NCI-H1436 (cell line): Measurements from ENCODE around the gene ATP1B1.
"Not testable (repeated sequence)": the region's sequence is repeated elsewhere in the genome, so short reads cannot be mapped to it uniquely, and the experiment has no call there.

ENCODE experiments used
- DNase-seq: peaks from one replicate; lab custom pipeline; 2025; lab: John Stamatoyannopoulos, UW

The ATP1B1 gene

DNA sequence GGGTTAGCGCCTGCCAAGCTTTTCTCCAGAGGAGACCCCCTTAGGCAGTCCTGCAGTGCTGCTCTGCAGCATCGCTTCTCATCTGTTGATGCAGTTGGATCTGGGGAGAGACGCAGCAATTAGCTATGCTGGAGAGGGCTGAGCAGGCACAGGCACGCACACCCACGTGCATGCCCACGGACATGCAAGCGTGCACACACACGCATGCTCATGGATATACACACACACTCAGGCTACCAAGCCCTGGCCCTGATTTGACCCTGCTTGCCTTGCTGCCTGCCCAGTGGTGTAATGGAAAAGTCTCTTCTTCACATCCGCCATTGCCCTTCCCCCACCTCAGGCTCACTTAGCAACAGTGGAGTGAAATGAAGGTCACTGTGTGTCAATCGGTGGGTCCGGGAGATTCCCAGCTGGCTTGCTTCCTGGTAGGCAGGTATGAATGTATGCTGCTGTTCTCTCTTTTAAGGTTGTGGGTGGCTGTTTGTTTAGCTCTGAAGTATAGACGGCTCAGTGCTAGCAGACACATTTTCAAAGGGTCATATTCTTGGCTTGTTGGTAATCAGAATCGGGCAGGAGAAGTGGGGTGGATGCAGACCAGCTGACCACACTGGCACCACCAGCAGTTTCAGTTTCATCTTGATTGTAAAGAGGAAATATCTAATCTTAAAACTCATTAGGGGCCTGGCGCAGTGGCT lies 9.5 kb downstream of the ATP1B1 start:
- no peak for DNase-seq

- DNase-seq: no peak
Measured at GRCh38 chr1:169117014-169117413, 10.5 kb downstream of the ATP1B1 start.

DNA sequence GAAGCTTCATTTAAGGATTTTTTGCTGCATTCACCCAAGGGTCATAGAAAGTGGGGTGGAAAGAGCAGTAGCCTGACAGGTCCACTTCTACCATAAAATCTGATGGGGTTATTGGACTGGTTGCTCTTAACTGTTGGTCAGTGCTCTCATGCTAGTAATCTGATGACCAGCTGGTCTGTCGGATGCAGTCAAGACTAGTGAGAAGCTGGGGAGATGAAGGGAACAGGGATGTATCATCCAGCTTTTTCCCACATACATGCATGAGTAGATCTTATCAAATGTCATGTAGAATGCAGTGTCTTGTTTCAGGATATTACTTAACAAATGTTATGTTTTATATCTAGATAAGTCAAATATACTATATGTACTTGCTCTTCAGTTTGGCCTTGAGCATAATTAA lies 11.1 kb downstream of the ATP1B1 start:
- DNase-seq: no peak

GRCh38 chr1:169118227-169118626 lies 11.7 kb downstream of the ATP1B1 start:
- no peak for DNase-seq

DNA sequence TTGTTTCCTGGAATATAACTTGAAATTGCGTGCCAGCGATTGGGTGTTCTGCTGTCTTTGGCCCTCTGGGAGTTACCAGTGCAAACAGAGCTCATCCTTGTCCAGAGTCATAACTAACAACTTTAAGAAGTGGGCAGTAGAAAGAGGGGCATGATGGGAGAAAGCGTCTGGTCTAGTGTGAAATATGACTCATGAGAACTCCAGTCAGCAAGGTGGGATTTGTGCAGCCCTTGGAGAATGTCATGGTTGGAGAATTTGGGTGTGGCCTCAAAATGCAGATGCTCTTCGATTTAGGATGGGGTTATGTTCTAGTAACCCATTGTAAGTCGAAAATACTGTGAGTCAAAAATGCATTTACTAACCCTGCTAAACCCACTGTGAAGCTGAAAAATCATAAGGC lies 12.9 kb downstream of the ATP1B1 start:
- no peak for DNase-seq

DNA sequence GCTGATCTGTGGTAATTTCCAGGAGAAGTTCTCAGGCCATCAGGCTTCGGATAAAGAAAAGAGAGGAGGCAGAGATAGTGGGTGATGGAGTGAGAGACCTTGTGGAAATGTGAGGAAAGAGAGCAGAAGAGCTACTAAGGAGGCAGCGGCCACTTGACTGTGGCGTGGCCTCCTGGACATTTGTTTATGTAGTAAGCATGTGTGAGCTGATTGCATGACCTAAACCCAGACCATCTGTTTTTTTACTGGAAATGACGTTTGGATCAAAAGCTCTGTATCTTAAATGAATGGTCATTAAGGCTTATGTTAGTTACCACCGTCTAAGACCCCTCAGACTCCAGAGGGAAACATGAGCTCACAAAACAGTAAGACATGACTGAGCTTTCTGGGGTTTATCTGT lies 13.6 kb downstream of the ATP1B1 start:
- DNase-seq: no peak

GRCh38 chr1:169121146-169121923 lies 14.8 kb downstream of the ATP1B1 start:
- no peak for DNase-seq

GRCh38 chr1:169122976-169123375 lies 16.5 kb downstream of the ATP1B1 start:
- DNase-seq: no peak

- DNase-seq: no peak
Measured at GRCh38 chr1:169124459-169124858, 18.0 kb downstream of the ATP1B1 start.

DNA sequence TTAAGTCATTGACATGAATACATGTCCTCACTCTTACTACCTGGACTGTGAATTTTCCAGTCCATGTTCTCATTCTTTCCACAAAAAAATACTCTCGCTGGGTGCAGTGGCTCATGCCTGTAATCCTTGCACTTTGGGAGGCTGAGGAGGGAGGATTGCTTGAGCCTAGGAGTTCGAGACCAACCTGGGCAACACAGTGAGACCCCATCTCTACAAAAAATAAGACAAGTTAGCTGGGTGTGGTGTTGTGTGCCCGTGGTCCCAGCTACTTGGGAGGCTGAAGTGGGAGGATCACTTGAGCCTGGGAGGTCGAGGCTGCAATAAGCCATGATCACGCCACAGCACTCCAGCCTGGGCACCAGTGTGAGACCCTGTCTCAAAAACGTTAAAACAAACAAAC lies 19.1 kb downstream of the ATP1B1 start:
- not testable (repeated sequence) for DNase-seq

DNA sequence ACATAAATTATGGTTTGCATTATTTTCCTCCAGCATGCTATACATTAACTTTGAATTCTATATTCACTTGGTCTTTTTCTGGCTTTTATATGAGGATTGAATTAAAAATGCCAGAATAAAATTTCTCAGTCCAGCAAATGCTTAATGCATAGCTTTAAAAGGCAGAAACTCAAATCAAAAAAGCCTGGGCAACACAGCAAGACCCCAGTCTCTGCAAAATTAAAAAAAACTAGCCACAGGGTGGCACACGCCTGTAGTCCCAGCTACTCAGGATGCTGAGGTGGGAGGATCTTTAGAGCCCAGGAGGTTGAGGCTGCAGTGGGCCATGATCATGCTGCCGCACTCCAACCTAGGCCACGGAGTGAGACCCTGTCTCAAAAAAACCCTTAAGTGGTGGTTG lies 19.8 kb downstream of the ATP1B1 start:
- no peak for DNase-seq

DNA sequence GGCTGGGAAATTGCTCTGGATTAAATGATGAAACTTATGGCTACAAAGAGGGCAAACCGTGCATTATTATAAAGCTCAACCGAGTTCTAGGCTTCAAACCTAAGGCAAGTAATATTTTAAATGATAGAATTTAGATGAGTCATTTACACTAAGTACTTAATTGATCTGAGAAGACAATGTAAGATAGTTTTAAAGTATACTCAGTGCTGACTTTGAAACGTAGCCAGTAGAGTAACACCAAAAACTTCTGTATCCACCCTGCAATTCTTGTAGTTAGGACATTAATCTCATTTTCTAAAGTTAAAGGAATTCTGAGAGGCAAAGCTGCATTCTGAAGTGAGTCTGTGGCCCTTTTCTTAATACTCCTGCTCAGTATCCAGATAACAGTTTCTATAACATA lies 20.8 kb downstream of the ATP1B1 start:
- no peak for DNase-seq

GRCh38 chr1:169128562-169128961 lies 22.1 kb downstream of the ATP1B1 start:
- DNase-seq: no peak

DNA sequence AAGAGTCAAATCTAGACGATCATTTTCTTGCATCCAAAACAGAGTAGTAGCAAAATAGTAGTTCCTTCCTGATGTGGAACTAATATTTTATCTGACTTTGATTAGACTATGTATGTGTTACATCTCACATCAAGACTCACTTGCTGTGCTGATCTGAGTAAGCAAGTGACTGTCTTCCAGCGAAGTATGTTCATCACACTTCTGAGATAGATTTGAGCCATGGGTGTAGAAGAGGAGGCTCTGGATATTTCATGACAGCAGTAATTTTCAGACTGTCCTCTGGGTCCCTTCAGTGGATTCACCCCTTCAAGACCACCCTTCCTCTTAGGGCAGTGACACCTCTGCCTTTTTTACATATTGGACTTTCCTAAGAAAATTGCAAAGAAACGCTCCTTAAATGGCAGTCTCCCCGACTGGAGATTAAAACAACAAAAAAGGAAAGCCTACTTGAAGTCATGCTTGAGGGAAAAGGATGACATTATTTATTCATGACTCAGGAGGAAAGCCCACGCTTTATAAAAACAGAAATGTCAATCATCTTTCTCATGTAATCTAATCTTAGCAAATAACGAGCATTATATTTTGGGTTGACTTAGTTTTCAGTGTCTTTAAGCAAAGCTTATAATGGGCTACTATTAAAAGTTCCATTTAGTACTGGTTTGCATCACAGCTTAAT lies 22.8 kb downstream of the ATP1B1 start:
- DNase-seq: no peak

DNA sequence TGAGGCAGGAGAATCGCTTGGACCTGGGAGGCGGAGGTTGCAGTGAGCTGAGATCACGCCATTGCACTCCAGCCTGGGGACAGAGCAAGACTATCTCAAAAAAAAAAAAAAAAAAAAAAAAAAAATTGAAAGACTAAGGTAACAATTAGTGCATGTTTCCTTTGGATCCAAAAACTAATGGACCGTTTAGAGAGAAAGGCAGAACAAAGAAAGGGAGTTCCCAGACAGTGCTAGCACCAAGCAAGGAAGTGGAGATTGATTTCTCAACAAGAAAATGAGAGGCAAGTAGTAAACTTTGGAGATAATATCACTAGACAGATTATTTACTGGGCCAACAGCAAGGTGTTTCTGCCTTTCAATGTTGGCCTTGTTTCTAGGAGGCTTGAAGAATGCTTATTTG lies 24.2 kb downstream of the ATP1B1 start:
- DNase-seq: no peak

- no peak for DNase-seq
Measured at GRCh38 chr1:169132512-169133227, 26.2 kb downstream of the ATP1B1 start.

DNA sequence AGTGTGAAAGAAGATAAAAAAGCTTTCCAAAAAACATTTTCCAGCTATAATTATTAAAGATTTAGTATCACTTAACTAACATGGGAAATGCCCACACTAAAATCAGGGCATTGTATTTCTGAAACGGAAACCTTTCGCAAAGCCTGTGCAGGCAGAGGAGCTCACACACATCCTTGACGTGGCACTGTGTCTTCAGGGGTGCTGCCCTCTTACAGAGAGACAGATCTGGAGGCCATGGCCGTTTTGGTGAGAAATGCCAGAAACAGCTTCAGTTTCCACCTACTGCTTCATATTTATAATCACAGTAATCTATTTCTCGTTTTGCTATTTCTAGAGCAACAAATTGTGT lies 26.7 kb downstream of the ATP1B1 start:
- DNase-seq: no peak

GRCh38 chr1:169133801-169134502 lies 27.5 kb downstream of the ATP1B1 start:
- no peak for DNase-seq

- DNase-seq: no peak
Measured at GRCh38 chr1:169137357-169137756, 30.9 kb downstream of the ATP1B1 start.

DNA sequence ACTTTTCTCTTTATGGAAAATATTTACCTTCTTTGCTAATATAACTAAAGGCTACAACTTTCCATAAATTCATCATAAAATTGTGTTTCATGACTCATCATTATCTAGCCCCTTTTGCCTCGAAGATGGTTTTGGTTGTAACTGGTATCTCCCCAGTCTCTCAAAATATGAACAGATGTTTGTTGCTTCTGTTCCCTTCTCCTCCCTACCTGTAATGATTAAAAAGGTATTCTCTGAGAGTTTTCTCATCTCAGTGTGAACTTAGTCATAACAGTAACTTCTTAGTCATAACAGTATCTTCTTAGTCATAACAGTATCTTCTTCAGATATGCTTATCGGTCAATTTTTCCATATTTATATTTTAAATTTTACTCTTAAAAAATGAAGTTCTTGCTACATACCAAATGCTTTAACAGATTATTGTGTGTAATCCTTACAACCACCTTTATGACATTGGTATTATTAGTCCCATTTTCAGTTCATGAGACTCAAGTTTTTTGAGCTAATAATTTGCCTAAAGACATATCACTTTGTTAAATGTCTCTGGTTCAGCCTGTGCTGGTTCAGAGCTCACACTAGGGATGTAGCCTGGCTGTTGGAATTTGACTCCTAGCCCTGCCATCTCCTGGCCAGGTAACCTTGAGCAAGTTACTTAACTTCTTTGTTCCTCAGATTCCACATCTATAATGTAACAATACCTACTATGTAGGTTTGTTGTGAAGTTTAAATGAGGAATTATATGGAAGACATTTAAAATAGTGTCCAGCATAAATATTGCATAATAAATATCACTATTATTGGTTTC lies 32.6 kb downstream of the ATP1B1 start:
- no peak for DNase-seq

DNA sequence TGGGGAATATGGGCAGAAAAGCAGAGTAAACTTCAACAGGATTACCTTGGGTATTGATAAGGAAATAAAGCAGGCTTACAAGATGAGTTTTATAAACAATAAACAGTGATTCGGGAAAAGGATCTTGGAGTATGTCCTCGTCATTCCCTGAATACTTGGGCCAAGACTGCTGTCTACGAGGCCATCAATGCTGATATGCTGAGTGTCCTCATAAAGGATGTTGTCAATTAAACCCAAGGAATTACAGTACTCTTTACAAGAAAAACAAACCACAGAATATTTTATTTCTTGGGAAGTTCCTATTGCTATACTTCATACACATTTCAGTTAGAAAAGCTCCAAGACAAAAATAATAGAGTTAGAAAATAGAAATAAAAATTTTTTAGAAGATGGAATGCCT lies 34.9 kb downstream of the ATP1B1 start:
- no peak for DNase-seq
